GM18907 (cell line): ENCODE data around the gene MEIOB.
"Not testable (repeated sequence)": the region's sequence is repeated elsewhere in the genome, so short reads cannot be mapped to it uniquely, and the experiment has no call there.

ENCODE experiments used
- ATAC-seq: cut with Tn5 transposase; IDR thresholded peaks from one replicate; pipeline ENCODE4 v1.9.1; 2021; ENCODE audit warnings: mild to moderate bottlenecking, moderate library complexity; ENCODE audit not compliant: unreplicated experiment

Gene MEIOB

GRCh38 chr16:1908184-1908583 is 36.2 kb upstream of the MEIOB start:
- ATAC-seq: no peak

GRCh38 chr16:1907226-1907860 is 35.4 kb upstream of the MEIOB start:
- ATAC-seq: no peak

- ATAC-seq: no peak
Observed at GRCh38 chr16:1906846-1907165, 34.8 kb upstream of the MEIOB start.

- ATAC-seq: no peak
Observed at GRCh38 chr16:1906055-1906845, 34.3 kb upstream of the MEIOB start.

GRCh38 chr16:1903845-1904840 is 32.2 kb upstream of the MEIOB start:
- ATAC-seq: no peak

GRCh38 chr16:1903220-1903574 is 31.2 kb upstream of the MEIOB start:
- no peak for ATAC-seq

GRCh38 chr16:1902547-1903219 is 30.7 kb upstream of the MEIOB start:
- no peak for ATAC-seq

- no peak for ATAC-seq
Observed at GRCh38 chr16:1900452-1900774, 28.4 kb upstream of the MEIOB start.

GRCh38 chr16:1899641-1900451 is 27.9 kb upstream of the MEIOB start:
- ATAC-seq: no peak

GRCh38 chr16:1897692-1898091 is 25.7 kb upstream of the MEIOB start:
- not testable (repeated sequence) for ATAC-seq

GRCh38 chr16:1895949-1896675 is 24.1 kb upstream of the MEIOB start:
- ATAC-seq: no peak

GRCh38 chr16:1895068-1895467 is 23.1 kb upstream of the MEIOB start:
- no peak for ATAC-seq

- ATAC-seq: no peak
Observed at GRCh38 chr16:1890708-1891050, 18.7 kb upstream of the MEIOB start.

GRCh38 chr16:1890024-1890707 is 18.2 kb upstream of the MEIOB start:
- no peak for ATAC-seq

GRCh38 chr16:1887711-1888354 is 15.9 kb upstream of the MEIOB start:
- no peak for ATAC-seq

- ATAC-seq: no peak
Observed at GRCh38 chr16:1884889-1885288, 12.9 kb upstream of the MEIOB start.

GRCh38 chr16:1884155-1884760 is 12.3 kb upstream of the MEIOB start:
- no peak for ATAC-seq

- not testable (repeated sequence) for ATAC-seq
Observed at GRCh38 chr16:1881172-1881571, 9.2 kb upstream of the MEIOB start.
